Ishikawa (cell line): ENCODE results near the gene RFC4.

Source experiments
- CEBPB ChIP-seq: IDR thresholded peaks from 2 replicates; pipeline ENCODE4 v1.6.1; 2012
- CREB1 ChIP-seq: IDR thresholded peaks from 2 replicates; pipeline ENCODE4 v1.6.1; 2012; ENCODE audit warnings: low read depth
- EGR1 ChIP-seq: IDR thresholded peaks from 2 replicates; pipeline ENCODE4 v1.6.1; 2012
- EP300 ChIP-seq: IDR thresholded peaks from 2 replicates; pipeline ENCODE4 v1.6.1; 2012; ENCODE audit warnings: borderline replicate concordance
- FOXM1 ChIP-seq: IDR thresholded peaks from 2 replicates; pipeline ENCODE4 v1.6.1; 2012; ENCODE audit warnings: low read depth, borderline replicate concordance
- NFIC ChIP-seq: IDR thresholded peaks from 2 replicates; pipeline ENCODE4 v1.6.1; 2012
- RAD21 ChIP-seq: IDR thresholded peaks from 2 replicates; pipeline ENCODE4 v1.6.1; 2012; ENCODE audit warnings: low read depth
- TAF1 ChIP-seq: IDR thresholded peaks from 2 replicates; pipeline ENCODE4 v1.6.1; 2012; ENCODE audit warnings: low read depth, mild to moderate bottlenecking
- TCF12 ChIP-seq: IDR thresholded peaks from 2 replicates; pipeline ENCODE4 v1.6.1; 2012; ENCODE audit warnings: low read depth
- TEAD4 ChIP-seq: IDR thresholded peaks from 2 replicates; pipeline ENCODE4 v1.6.1; 2012
- YY1 ChIP-seq: IDR thresholded peaks from 2 replicates; pipeline ENCODE4 v1.6.1; 2012; ENCODE audit warnings: low read depth
- ZBTB7A ChIP-seq: IDR thresholded peaks from 2 replicates; pipeline ENCODE4 v1.6.1; 2012; ENCODE audit warnings: low read depth
- TF ChIP-seq, protein P1 (sequence below): IDR thresholded peaks from 2 replicates; pipeline ENCODE4 v1.6.1; 2012
- TF ChIP-seq, protein P2 (sequence below): IDR thresholded peaks from 2 replicates; pipeline ENCODE4 v1.6.1; 2012
- TF ChIP-seq, protein P3 (sequence below): IDR thresholded peaks from 2 replicates; pipeline ENCODE4 v1.6.1; 2012; ENCODE audit warnings: low read depth, mild to moderate bottlenecking

Gene RFC4

DNA sequence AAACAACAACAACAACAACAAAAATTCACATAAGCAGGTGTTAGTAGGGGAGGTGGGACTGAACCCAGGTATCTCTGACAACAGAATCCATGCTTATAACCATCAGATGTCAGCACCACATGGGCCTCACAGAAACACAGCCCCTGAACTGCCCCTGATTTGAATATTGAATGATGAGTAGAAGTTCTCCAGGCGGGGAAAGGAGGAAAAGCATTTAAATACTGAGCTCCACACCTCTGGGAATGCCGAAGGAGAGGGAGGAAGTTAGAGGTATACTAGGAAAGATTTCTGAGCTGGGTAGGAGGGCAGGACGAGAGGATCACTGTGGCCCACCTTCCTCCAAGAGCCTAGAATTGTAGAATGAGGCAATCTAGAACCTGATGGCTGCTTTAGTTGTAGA is 54.8 kb downstream of the RFC4 start:
- TF ChIP-seq NFIC = no peak
- no peak for TF ChIP-seq CEBPB
- no peak for TF ChIP-seq ZBTB7A
- TF ChIP-seq EGR1 = no peak
- TF ChIP-seq TCF12 = no peak
- TF ChIP-seq EP300 = no peak
- TF ChIP-seq, protein P1, sequence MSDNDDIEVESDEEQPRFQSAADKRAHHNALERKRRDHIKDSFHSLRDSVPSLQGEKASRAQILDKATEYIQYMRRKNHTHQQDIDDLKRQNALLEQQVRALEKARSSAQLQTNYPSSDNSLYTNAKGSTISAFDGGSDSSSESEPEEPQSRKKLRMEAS = no peak
- TF ChIP-seq RAD21 = no peak
- TF ChIP-seq YY1 = no peak
- TF ChIP-seq FOXM1 = no peak
- TF ChIP-seq, protein P2, sequence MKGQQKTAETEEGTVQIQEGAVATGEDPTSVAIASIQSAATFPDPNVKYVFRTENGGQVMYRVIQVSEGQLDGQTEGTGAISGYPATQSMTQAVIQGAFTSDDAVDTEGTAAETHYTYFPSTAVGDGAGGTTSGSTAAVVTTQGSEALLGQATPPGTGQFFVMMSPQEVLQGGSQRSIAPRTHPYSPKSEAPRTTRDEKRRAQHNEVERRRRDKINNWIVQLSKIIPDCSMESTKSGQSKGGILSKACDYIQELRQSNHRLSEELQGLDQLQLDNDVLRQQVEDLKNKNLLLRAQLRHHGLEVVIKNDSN = no peak
- TF ChIP-seq, protein P3, sequence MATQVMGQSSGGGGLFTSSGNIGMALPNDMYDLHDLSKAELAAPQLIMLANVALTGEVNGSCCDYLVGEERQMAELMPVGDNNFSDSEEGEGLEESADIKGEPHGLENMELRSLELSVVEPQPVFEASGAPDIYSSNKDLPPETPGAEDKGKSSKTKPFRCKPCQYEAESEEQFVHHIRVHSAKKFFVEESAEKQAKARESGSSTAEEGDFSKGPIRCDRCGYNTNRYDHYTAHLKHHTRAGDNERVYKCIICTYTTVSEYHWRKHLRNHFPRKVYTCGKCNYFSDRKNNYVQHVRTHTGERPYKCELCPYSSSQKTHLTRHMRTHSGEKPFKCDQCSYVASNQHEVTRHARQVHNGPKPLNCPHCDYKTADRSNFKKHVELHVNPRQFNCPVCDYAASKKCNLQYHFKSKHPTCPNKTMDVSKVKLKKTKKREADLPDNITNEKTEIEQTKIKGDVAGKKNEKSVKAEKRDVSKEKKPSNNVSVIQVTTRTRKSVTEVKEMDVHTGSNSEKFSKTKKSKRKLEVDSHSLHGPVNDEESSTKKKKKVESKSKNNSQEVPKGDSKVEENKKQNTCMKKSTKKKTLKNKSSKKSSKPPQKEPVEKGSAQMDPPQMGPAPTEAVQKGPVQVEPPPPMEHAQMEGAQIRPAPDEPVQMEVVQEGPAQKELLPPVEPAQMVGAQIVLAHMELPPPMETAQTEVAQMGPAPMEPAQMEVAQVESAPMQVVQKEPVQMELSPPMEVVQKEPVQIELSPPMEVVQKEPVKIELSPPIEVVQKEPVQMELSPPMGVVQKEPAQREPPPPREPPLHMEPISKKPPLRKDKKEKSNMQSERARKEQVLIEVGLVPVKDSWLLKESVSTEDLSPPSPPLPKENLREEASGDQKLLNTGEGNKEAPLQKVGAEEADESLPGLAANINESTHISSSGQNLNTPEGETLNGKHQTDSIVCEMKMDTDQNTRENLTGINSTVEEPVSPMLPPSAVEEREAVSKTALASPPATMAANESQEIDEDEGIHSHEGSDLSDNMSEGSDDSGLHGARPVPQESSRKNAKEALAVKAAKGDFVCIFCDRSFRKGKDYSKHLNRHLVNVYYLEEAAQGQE = no peak
- TF ChIP-seq TEAD4 = no peak
- no peak for TF ChIP-seq TAF1
- TF ChIP-seq CREB1 = no peak

DNA sequence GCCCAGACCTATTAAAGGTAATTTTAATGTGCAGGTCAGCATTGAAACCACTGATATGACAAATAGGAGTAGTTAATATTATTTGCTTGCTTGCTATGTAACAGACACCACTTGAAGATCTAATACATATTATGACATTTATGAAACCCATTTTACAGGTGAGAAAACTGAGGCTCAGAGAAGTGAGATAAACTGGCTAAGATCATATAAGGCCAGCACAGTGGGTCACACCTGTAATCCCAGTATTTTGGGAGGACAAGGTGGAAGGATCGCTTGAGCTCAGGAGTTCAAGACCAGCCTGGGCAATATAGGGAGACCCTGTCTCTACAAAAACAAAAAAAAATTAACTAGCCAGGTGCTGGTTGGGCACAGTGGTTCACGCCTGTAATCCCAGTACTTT is 56.0 kb downstream of the RFC4 start:
- TF ChIP-seq, protein P2 = no peak
- TF ChIP-seq, protein P3 = no peak
- TF ChIP-seq NFIC (no peak), RAD21 (no peak), TEAD4 (no peak), YY1 (no peak)

DNA sequence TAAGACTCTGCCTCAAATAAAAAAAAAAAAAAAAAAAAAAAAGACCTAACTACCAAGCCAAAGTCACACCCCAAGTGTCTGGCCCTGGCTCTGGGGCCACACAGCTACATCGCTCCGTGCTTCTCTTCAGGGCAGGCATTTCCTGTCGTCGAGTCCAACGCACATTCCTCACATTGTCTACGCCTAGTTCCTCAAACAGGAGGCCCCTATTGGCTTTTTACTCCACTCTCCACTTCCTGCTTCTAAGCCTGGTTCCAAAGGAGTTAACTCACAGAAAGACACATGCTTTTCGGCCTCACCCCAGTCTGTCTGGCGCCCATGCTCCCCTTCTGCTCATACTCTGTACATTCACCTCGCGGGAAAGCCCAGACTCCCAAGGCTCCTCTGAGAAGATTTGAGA is 60.3 kb downstream of the RFC4 start:
- no peak for TF ChIP-seq EGR1
- no peak for TF ChIP-seq RAD21
- no peak for TF ChIP-seq CEBPB
- TF ChIP-seq TEAD4 = peak; percentile 70
- no peak for TF ChIP-seq NFIC
- TF ChIP-seq, protein P1 = peak; percentile 76
- TF ChIP-seq EP300 = no peak
- no peak for TF ChIP-seq FOXM1
- TF ChIP-seq ZBTB7A = no peak

DNA sequence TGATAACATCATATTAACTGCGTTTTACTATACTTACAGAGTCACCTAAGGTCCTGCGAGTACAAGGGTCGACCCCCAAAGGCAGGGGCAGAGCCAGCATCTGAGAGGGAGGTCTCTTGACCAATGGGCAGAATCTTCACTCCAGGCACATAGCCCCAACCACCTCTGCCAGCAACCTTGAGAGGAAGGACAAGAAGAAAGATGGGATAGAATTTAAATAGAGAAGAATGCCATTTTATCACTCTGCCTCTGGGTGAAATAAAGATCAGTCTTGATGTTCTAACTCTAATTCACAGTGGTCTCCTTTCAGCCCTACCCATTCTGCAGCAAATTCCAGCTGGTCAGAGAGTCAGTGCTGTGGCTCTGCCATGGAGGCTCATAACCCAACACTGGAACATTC is 62.6 kb downstream of the RFC4 start:
- TF ChIP-seq EP300 = no peak
- TF ChIP-seq CEBPB = no peak
- TF ChIP-seq, protein P3 = no peak
- TF ChIP-seq NFIC = no peak
- no peak for TF ChIP-seq TAF1

DNA sequence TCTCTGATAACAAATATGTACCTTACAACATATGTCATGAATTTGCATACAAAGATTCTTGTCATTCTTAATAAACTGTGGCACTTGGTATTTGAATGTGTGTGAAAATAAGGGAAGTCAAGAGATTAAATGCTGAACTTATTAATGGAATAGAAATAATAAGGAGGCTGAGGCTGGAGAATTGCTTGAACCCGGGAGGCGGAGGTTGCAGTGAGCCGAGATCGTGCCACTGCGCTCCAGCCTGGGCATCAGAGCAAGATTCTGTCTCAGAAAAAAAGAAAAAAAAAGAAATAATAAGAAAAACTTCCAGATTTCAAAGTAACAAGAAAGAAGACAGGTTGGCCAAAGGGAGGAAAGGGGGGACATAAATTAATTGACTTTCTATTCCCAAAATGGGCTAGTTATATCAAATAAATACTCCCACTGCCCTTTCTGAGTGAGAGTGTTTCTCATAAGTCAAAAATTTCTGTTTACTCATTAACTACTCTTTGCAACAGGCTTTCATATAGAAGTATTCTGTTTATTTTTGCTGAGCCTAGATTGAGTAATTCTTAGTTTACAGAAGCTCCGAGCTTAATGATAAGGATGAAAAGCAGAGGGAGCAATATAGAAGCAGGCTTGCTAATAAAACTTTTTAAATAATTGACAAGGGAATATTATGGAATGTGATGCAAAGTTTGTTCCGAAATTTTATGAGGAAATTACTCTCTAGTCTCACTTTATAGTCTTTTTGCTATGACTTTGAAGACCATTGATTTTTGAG is 63.5 kb downstream of the RFC4 start:
- TF ChIP-seq NFIC (no peak), CEBPB (no peak), TAF1 (no peak), FOXM1 (no peak), EP300 (no peak), CREB1 (no peak), TEAD4 (no peak), EGR1 (no peak), TCF12 (no peak), YY1 (no peak), RAD21 (no peak)
- TF ChIP-seq, protein P2 = no peak
- TF ChIP-seq, protein P1 = no peak
- TF ChIP-seq, protein P3 = no peak
